Measurements from ENCODE around the gene SPOPL. TPM values are rescaled to one million over a fixed set of nuclear protein-coding genes. Genes with fewer than 3 reads are reported as not detected.
"Not testable (repeated sequence)": the region's sequence is repeated elsewhere in the genome, so short reads cannot be mapped to it uniquely, and the experiment has no call there.

The SPOPL gene
- total and polyA plus RNA-seq, 3 donors from 2014 or later: 9.1 to 14.2 (median 10.6) TPM

DNA sequence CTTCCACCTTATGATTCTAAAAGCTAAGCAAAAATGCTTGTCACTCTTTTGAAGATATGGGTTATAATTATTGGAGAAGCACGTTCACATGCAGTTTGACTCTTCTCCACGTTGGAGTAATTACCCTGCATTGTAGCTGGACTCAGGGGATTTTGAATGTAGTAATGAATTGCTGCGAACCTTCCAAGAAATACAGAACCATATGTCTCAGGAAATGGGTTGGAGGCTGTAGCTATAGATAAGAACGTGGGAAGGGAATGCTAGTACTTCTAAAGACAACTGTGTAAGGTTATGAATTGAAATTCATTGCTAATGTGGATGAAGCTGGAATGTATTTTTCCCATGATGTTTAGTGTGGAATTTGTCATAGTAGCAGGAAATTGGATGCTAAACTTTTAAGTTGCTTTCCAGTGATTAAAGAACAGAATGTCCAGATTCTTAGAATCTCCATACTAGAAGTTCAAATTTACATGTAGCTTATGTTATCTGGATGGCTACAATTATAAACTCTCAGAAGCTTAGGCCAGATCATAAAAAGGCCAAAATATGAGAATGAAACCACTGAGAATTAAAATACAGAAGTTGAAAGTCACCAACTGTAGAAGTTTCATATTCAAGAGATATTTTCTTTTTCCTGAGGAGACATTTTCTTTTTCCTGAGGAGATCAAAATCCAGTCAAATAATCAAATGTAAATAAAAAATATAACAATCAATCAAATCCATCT lies 27.3 kb upstream of the SPOPL start:
- intact Hi-C loops (cut with DNase I; ENCODE audit: low total_unique reads): no loop called here
- H3K9me3 ChIP-seq: no peaks in the 10 kb centered on the region
- TF ChIP-seq POLR2A (IDR thresholded peaks at IDR 0.05): no peak
- TF ChIP-seq, protein P1, sequence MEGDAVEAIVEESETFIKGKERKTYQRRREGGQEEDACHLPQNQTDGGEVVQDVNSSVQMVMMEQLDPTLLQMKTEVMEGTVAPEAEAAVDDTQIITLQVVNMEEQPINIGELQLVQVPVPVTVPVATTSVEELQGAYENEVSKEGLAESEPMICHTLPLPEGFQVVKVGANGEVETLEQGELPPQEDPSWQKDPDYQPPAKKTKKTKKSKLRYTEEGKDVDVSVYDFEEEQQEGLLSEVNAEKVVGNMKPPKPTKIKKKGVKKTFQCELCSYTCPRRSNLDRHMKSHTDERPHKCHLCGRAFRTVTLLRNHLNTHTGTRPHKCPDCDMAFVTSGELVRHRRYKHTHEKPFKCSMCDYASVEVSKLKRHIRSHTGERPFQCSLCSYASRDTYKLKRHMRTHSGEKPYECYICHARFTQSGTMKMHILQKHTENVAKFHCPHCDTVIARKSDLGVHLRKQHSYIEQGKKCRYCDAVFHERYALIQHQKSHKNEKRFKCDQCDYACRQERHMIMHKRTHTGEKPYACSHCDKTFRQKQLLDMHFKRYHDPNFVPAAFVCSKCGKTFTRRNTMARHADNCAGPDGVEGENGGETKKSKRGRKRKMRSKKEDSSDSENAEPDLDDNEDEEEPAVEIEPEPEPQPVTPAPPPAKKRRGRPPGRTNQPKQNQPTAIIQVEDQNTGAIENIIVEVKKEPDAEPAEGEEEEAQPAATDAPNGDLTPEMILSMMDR (IDR thresholded peaks at IDR 0.05): no peak
- no peaks in the 10 kb centered on the region for H3K4me1 ChIP-seq
- no peaks in the 10 kb centered on the region for H3K27me3 ChIP-seq
- no peak overlapping the region for H3K27ac ChIP-seq
- DNase-seq: no peak
- no peaks in the 10 kb centered on the region for H3K36me3 ChIP-seq (ENCODE audit: low read depth, missing control alignments)
- no peak overlapping the region for H3K4me3 ChIP-seq
- 50 to 59% methylated on average over 4 of the region's 4 CpGs for WGBS, 2 donors

- intact Hi-C loops (cut with DNase I; ENCODE audit: low total_unique reads): no loop called here
- Histone ChIP-seq H3K4me3 (no peak overlapping the region), H3K36me3 (ENCODE audit: low read depth, missing control alignments) (no peaks in the 10 kb centered on the region), H3K4me1 (no peaks in the 10 kb centered on the region), H3K27me3 (no peaks in the 10 kb centered on the region), H3K9me3 (no peaks in the 10 kb centered on the region), H3K27ac (no peak overlapping the region)
- WGBS, 2 donors: 76 to 86% methylated on average over 4 of the region's 4 CpGs
- TF ChIP-seq, protein P1 (IDR thresholded peaks at IDR 0.05): no peak
- TF ChIP-seq POLR2A (IDR thresholded peaks at IDR 0.05): no peak
- DNase-seq: no peak
These were observed 26.2 kb upstream of the SPOPL start for GRCh38 chr2:138475277-138475776.

DNA sequence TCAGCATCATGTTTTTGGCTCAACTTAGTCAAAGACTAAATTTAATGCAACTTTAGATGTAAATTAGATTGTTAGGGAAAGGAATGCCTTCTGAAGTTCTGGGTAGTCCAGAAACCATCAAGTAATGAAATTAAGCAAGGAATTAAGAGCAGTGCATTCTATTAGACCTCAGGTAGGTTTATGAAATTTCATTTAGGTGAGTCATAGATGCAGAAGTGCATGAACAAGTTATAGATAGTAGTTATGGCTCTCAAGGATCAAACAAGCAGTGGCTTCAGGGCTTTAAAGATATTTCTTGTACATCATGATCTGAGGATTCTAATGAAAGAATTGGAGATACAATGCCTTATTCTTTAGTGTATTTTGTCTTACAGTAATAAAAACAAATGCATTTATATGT lies 25.4 kb upstream of the SPOPL start:
- intact Hi-C loops (cut with DNase I; ENCODE audit: low total_unique reads): no loop called here
- TF ChIP-seq, protein P1 (IDR thresholded peaks at IDR 0.05): no peak
- no peak for TF ChIP-seq POLR2A (IDR thresholded peaks at IDR 0.05)
- Histone ChIP-seq H3K4me3 (no peak overlapping the region), H3K4me1 (no peaks in the 10 kb centered on the region), H3K27me3 (no peaks in the 10 kb centered on the region), H3K36me3 (ENCODE audit: low read depth, missing control alignments) (no peaks in the 10 kb centered on the region), H3K9me3 (no peaks in the 10 kb centered on the region), H3K27ac (no peak overlapping the region)
- no peak for DNase-seq

DNA sequence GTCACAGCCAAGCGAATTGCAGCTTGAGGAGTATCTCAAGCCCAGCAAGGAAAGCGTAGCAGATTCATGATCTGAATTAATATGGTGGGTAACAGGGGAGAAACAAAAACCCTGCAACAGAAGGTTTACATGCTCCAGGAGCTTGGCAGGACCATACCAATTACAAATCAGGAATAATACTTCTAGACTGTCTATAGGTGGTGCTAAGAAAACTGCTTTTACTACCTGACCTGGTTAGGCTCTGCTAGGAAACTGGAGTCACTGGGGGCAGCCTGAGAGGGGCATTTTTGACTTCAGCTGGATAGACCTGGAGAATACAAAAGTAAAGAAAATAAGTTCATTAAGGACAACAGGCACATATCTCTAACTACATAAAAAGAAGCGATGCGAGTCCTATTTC lies 24.6 kb upstream of the SPOPL start:
- Histone ChIP-seq H3K27me3 (no peaks in the 10 kb centered on the region), H3K27ac (no peak overlapping the region), H3K4me3 (no peak overlapping the region), H3K36me3 (ENCODE audit: low read depth, missing control alignments) (no peaks in the 10 kb centered on the region), H3K9me3 (no peaks in the 10 kb centered on the region), H3K4me1 (no peaks in the 10 kb centered on the region)
- no peak for DNase-seq
- TF ChIP-seq, protein P1 (IDR thresholded peaks at IDR 0.05): no peak
- no peak for TF ChIP-seq POLR2A (IDR thresholded peaks at IDR 0.05)
- intact Hi-C loops (cut with DNase I; ENCODE audit: low total_unique reads): no loop called here
- 97 to 98% methylated on average over 4 of the region's 4 CpGs for WGBS, 2 donors

- H3K4me1 ChIP-seq; DNase-seq; H3K27ac ChIP-seq; H3K36me3 ChIP-seq (ENCODE audit: low read depth, missing control alignments); intact Hi-C loops (cut with DNase I; ENCODE audit: low total_unique reads); H3K4me3 ChIP-seq; H3K27me3 ChIP-seq; H3K9me3 ChIP-seq: not testable (repeated sequence)
These were observed 18.8 kb upstream of the SPOPL start for GRCh38 chr2:138482796-138483195.

All from testis (tissue), 3 donors.